Right atrium auricular region (tissue), 2 donors: ENCODE data around the gene OR4L1. TPM values are rescaled to one million over a fixed set of nuclear protein-coding genes. Genes with fewer than 3 reads are reported as not detected.

Source experiments
- DNase-seq: peaks from one replicate; pipeline ENCODE4 v3.0.0-alpha.2; 2019; ENCODE audit warnings: low spot score
- H3K27ac ChIP-seq, 2 donors: fragments of 200-600 bp; sonication (generic); 1 replicate in 1 of 2; 2 replicates in 1 of 2; pipeline ENCODE4 v1.5.1; 2016 to 2019
- H3K27me3 ChIP-seq, 2 donors: fragments of 200-600 bp; sonication (generic); one replicate each; pipeline versions ENCODE4 v1.5.1 to v1.6.0; 2017 to 2019
- H3K36me3 ChIP-seq: fragments of 200-600 bp; sonication (generic); one replicate; pipeline ENCODE4 v1.5.1; 2016
- H3K4me1 ChIP-seq, 2 donors: fragments of 200-600 bp; sonication (generic); one replicate each; pipeline versions ENCODE4 v1.5.1 to v1.6.0; 2017 to 2019
- H3K4me3 ChIP-seq, 2 donors: fragments of 200-600 bp; sonication (generic); 1 replicate in 1 of 2; 2 replicates in 1 of 2; pipeline ENCODE4 v1.5.1; 2017 to 2019; ENCODE audit warnings: mild to moderate bottlenecking in 1 of 2, moderate library complexity in 1 of 2
- H3K9me3 ChIP-seq, 2 donors: fragments of 200-600 bp; sonication (generic); one replicate each; pipeline ENCODE4 v1.5.1; 2019
- CTCF ChIP-seq, 2 donors: fragments of 200-600 bp; sonication (generic); IDR thresholded peaks; one replicate each; pipeline ENCODE4 v1.5.1; 2019; ENCODE audit warnings: antibody characterized with exemption in 2 of 2
- total RNA-seq, 2 donors: library from RNA; depleted of rRNA; stranded (reverse); fragments of >200 nt; gene quantifications; one replicate each; pipeline ENCODE4 v1.1.0, GENCODE V29; 2016

The OR4L1 gene
- not detected for total RNA-seq

- DNase-seq: no peak
- H3K36me3 ChIP-seq: no peaks in the 10 kb centered on the region
- H3K4me1 ChIP-seq: no peaks in the 10 kb centered on the region
- H3K9me3 ChIP-seq: peaks cover 0 to 4% of the 10 kb centered on the region in 2 donors
- H3K27me3 ChIP-seq: no peaks in the 10 kb centered on the region
- H3K4me3 ChIP-seq: no peak within 1 kb of the TSS
- H3K27ac ChIP-seq: no peak within 1 kb of the TSS
- TF ChIP-seq CTCF (IDR thresholded peaks at IDR 0.05): no peak
These were observed at the start of gene OR4L1 for GRCh38 chr14:20059745-20060144. OR4L1 (plus strand) TSS chr14:20060045; CDS start chr14:20060045, 0 bp downstream.

GRCh38 chr14:20019257-20019865, 40.5 kb upstream of the OR4L1 start, which contains the start of gene OR4K14:
OR4K14 (minus strand) TSS chr14:20019307; CDS start chr14:20015193, 4,114 bp downstream.
- Histone ChIP-seq H3K36me3 (no peaks in the 10 kb centered on the region), H3K27me3 (no peaks in the 10 kb centered on the region), H3K27ac (no peak within 1 kb of the TSS), H3K9me3 (peaks cover 0 to 4% of the 10 kb centered on the region in 2 donors), H3K4me1 (no peaks in the 10 kb centered on the region), H3K4me3 (no peak within 1 kb of the TSS)
- no peak for TF ChIP-seq CTCF (IDR thresholded peaks at IDR 0.05)
- no peak for DNase-seq

- no peak overlapping the region for H3K27ac ChIP-seq
- no peaks in the 10 kb centered on the region for H3K36me3 ChIP-seq
- H3K9me3 ChIP-seq: peaks cover 0 to 6% of the 10 kb centered on the region in 2 donors
- no peak overlapping the region for H3K4me3 ChIP-seq
- H3K4me1 ChIP-seq: no peaks in the 10 kb centered on the region
- DNase-seq: no peak
- no peak for TF ChIP-seq CTCF (IDR thresholded peaks at IDR 0.05)
- H3K27me3 ChIP-seq: no peaks in the 10 kb centered on the region
These were observed 28.8 kb upstream of the OR4L1 start for GRCh38 chr14:20031058-20031457.

GRCh38 chr14:20035449-20035848, 24.4 kb upstream of the OR4L1 start:
- no peak for DNase-seq

GRCh38 chr14:20035938-20036337, 23.9 kb upstream of the OR4L1 start, which contains the start of gene OR4K13:
OR4K13 (minus strand) TSS chr14:20036038; CDS start chr14:20034758, 1,280 bp downstream.
- DNase-seq: no peak
- H3K4me3 ChIP-seq: no peak within 1 kb of the TSS
- H3K27ac ChIP-seq: no peak within 1 kb of the TSS
- no peaks in the 10 kb centered on the region for H3K27me3 ChIP-seq
- H3K9me3 ChIP-seq: no peaks in the 10 kb centered on the region
- H3K4me1 ChIP-seq: no peaks in the 10 kb centered on the region
- H3K36me3 ChIP-seq: no peaks in the 10 kb centered on the region
- TF ChIP-seq CTCF (IDR thresholded peaks at IDR 0.05): no peak

More at GRCh38 chr14:20035449-20035848, 24.4 kb upstream of the OR4L1 start:
- no peaks in the 10 kb centered on the region for H3K27me3 ChIP-seq
- H3K27ac ChIP-seq: no peak overlapping the region
- H3K4me3 ChIP-seq: no peak overlapping the region
- H3K36me3 ChIP-seq: no peaks in the 10 kb centered on the region
- no peak for TF ChIP-seq CTCF (IDR thresholded peaks at IDR 0.05)
- H3K9me3 ChIP-seq: peaks cover 0 to 3% of the 10 kb centered on the region in 2 donors
- H3K4me1 ChIP-seq: no peaks in the 10 kb centered on the region

GRCh38 chr14:20044243-20044642, 15.6 kb upstream of the OR4L1 start:
- H3K4me1 ChIP-seq: no peaks in the 10 kb centered on the region
- no peak for TF ChIP-seq CTCF (IDR thresholded peaks at IDR 0.05)
- H3K27me3 ChIP-seq: no peaks in the 10 kb centered on the region
- no peaks in the 10 kb centered on the region for H3K36me3 ChIP-seq
- no peak overlapping the region for H3K27ac ChIP-seq
- no peak for DNase-seq
- H3K9me3 ChIP-seq: no peaks in the 10 kb centered on the region
- no peak overlapping the region for H3K4me3 ChIP-seq
